GM19025 (cell line): ENCODE measurements around the gene PRKD3.

Experiments used
- ATAC-seq: cut with Tn5 transposase; IDR thresholded peaks from one replicate; pipeline ENCODE4 v1.9.1; 2021; ENCODE audit warnings: mild to moderate bottlenecking, low read depth, moderate library complexity; ENCODE audit not compliant: unreplicated experiment

PRKD3 gene

DNA sequence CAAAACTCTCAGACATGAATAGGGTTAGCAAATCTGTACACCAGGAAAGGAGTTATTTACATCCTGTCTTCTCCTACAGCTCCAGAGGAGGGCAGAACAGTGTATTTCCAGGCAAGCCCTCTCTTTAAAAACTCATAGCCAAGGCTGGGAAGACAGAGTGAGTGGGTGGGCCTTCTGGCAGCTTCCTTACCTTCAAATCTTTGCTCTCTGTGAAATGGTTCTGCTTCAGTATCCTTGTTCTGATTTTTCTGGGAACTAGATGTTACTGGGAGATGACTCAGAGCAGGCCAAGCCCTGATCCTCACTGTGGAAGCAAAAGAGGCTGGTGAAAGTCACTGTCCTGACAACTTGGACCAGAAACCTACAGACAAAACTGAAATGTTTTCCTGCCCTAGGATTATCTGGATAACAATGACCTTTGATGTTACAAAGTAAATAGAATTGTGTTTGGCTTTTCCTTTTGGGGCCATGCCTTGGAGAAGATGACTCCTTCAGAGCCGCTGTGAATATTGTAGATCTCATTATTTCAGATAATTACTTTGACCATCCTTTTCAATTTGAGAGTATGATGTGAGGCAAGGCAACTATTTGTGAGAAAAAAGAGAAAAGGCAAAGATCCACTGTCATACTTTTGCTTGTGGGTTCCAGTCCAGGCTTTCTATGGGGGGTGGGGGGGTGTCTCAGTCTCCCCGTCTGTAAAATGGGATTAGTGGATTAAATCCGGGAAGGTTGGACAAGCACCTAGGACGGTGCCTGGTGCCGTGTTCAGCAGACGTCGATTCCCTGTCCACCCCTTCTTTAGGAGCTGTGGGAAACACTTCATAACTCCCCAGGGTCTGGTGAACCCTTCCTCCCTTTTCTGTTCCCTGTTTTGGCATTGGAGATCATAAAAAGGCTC, 19.2 kb upstream of the PRKD3 start:
- no peak for ATAC-seq

DNA sequence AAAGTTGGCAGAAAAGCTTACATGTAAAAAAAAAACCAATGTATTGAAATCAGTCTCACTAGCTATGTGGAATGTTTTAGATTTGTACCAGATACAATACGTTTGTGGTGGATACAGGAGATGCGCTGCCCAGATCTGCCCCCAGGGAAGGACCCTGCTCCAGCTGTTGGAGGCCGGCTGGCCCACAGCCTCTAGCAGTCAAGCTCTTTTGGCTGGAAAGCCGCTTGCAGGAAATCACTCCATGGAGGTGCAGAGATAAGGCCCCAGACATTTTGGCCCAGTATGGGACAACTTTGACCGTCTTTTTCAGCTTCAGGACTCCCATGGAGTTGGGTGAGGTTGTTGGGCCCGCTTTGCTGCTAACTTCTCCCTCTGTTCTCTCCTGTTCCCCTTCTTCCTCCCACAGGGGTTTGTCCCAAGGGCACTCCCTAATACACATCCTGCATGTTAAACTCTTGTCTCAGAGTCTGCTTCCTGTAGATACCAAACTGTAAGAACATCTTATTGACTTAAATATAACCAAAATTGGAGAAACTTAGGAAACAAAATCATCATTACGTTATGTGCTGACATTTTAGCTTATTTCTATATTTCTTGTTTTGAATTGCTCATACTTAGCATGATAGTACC, 18.1 kb upstream of the PRKD3 start:
- ATAC-seq = no peak

DNA sequence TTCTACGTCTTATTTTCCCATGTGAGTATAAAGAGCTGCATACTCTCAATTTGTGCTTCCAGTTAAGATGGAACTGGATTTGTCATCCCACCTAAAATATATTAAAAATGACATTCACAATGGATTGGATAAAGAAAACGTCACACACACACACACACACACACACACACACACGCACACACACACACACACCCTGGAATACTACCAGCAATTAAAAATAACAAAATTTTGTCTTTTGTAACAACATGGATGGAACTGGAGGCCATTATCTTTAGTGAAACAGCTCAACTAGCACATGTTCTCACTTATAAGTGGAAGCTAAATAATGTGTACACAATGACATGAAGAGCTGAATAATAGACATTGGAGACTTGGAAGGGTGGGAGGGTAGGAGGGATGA, 16.0 kb upstream of the PRKD3 start:
- no peak for ATAC-seq

DNA sequence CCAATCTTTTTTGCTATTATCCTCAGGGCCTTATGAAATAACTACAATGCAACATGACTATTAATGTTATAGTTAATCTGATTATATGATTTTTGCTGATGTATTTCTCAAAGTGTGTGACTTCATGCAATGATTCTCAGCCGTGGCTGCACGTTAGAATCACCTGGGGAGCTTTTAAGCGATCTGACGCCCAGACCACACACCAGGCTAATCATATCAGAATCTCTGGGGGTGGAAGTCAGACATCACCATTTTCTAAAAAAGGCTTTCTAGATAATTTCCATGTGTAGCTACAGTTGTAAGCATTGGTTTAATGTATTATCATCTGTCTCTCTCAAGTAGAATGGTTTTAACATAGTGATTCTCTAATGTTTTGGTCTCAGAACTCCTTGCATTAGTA, 14.3 kb upstream of the PRKD3 start:
- no peak for ATAC-seq

DNA sequence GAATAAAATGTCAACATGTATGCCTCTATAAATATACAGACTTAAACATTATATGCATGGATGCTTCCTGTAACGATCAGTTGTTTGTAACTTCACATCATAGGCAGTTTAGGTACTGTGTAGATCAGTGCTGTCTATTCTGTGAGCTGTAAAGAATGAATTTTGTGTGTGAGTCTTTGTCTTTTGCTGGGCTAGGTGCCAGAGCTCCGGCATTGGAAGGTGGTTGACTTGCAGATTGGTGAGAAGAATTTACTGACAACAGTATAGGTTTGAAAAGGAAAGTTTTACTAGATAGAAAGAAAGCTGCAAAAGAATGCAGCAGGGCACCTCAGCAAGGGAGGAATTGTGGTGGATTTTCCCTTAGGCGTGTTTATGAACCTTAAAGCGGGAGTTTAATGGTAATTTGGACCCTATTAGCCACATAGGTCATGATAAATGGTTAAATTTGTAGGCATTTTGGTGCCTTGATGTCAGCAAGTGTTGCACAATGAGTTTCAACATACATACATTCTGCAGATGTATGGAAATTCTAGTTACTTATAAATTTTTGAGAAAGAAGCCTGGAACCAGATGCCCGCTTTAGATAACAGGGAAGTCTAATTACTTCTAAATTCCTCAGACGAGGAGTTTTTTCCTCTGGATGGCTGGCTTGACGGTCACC, 13.1 kb upstream of the PRKD3 start:
- ATAC-seq = no peak

DNA sequence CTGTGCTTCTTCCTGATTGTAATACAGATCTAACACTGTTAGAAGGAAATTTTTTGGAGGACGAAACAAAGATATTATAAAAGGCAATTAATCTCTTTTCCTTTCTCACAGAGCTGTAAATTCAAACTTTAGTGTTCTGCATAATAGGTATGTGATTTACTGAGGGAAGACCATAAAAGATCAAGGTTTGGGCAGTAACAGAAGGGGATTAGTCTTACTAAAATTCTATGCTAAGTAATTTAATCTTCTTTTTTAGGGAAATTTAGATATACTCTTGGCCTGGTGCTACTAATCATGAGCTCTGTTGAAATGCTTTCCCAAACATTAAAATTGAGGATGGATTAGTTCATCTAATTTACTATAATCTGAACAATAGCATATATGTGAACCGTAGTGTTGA, 11.0 kb upstream of the PRKD3 start:
- no peak for ATAC-seq

DNA sequence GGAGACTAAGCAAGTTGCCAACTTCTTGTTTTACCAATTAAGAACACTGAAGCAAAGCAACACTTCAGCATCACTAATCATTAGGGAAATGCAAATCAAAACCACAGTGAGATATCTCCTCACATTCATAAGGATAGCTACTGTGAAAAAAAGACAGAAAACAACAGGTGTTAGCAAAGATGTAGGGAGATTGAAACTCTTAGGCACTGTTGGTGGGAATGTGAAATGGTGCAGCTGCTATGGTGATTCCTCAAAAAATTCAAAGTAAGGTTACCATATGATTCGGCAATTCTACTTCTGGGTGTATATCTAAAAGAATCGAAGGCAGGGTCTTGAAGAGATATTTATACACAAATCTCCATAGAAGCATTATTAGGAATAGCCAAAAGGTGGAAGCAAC, 8.6 kb upstream of the PRKD3 start:
- ATAC-seq = no peak

DNA sequence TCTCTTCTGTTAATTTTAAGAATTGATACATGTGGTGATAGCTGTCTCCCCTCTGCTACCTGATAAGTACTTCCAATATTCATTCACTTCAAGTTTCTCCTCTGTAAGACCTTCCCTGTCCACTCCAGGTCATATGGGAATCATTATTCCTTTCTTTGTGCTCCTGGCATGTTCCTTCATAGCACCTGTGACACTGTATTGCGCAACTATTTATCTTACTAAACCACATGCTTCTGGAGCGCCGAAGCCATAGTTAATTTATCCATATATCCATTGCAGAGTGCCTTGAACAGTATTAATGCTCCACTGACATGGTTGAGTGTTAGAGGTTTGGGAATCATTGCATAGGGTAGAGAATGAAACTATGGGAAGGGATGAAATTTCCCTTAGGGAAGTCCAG, 7.9 kb upstream of the PRKD3 start:
- ATAC-seq = no peak

DNA sequence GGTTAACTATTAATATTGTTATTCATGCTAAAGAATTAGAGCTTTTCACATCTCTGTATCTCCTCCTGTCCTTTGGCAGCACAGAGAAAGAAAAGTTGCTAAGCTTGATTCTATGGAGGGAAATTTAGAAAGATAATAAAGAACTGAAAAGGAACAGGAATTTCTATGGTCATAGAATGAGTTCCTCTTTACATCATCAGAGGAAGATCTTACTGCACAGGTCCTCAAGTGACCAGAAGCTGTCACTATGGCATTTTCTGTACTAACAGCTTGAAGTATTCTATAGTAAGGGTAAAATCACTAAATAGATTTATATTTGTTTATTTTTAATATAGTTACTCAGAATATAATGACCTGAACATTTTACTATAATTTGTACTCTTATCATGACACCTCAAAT, 6.0 kb upstream of the PRKD3 start:
- no peak for ATAC-seq

DNA sequence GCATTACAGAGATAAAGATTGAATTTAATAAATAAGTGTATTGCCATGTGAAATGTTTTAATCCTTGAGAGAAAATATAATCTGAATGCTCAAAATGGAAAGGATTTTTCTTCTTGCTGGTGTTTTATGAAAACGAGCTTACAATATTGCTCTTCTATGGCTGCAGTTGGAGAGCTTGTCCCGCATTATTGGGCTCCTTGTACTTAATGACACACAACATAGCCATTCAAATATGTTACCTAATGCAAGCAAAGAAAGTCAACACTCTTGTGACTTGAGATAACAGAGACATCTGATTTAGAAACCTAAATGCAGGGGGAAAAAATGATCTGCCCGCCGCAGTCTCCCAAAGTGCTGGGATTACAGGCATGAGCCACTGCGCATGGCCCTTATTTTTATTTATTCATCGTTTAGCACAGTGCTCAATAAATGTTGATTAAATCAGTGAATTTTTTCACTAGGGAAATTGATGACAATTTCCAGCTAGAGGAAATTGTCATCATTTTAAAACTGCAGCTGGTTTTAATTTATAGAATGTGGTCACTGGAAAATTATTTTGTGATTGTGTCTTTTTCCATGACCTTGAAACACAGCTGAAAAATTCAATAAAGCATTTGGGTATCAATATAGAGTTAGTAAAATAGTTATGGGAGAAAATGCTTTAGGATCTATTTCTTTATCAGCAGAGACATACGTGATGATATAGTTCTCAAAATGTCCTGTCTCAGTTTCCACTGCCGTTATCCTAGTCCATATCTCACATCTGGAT, 2.4 kb upstream of the PRKD3 start:
- ATAC-seq = no peak

DNA sequence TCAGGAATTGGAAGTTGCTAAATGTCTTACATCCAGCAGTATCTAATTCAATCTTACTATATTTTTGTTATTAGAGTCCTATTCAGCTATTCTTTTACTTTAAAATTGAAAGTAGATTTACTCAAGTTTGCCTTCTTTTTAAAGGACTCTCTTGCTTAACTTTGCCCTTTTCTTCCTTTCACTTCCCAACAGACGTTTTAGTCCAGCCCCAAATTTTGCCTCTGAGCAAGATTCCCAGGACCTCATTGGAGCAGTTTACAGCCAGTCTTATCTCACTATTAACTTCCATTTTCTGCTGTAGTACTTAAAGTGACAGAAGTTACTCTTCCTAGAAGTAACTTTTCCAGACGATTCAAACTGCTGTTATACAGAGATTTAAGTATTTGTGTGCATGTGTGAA, 1.7 kb upstream of the PRKD3 start:
- no peak for ATAC-seq

DNA sequence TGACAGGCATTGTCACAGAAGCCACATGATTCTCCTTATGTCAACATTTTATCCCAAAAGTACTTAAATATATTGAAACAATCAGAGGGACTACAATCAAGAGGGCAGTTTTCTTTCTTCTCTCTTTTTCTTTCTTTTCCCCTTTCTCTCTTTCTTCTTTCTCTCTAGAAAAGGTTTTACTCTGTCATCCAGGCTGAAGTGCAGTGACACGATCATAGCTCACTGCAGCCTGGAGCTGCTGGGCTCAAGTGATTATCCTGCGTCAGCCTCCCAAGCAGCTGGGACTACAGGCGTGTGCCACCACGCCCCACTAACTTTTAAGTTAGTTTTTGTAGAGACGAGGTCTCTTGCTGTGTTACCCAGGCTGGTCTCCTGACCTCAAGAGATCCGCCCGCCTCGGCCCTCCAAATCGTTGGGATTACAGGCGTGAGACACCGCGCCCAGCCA, 1.0 kb upstream of the PRKD3 start:
- ATAC-seq = no peak

DNA sequence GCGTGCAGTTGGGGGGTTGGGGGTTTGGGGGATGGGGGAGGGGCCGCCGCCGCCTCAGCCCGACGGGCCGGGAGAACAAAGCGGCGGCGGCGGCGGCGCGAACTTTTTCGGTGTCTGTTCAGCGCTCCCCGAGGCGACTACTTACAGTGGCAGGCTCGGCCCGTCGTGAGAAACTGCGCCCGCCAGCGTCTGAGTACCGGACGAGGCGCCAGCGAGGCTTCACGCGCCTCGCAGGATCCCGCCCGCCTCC, 172 bp downstream of the PRKD3 start:
- no peak for ATAC-seq

DNA sequence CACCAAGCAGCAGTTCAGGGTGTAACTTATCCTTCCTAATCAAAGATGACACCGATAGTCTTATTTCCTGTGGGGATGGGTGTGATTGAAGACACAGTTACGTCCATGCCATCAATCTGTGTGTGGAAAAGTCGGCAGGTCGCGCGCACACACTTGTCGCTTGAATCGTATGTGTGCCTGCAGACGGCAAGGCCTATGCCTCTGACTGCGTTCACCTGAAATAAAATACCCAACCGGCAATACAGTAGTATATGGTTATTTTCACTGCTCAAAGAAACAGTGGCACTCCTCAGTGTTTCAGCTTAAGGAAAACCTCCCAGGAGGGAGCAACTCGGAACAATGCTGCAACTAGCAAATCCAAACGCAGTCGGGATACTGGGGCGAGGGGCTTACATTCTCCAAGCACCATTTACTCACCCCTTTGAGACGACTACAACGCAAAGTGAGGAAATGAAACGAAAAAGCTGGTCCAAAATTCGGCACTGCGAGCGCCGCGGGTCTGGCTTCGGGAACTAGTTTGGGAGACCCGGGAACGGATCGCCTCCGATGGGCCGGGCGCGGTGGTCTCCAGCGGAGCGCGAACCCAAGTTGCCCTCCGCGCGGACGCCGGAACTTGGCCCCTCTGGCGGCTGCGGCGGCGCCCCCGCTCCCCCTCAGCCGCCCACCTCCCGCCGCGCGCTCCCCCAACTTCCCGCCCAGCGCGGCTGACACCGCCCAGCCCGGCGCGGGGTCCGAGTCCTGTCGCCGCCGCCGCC, 675 bp downstream of the PRKD3 start:
- ATAC-seq = peak; percentile 23

DNA sequence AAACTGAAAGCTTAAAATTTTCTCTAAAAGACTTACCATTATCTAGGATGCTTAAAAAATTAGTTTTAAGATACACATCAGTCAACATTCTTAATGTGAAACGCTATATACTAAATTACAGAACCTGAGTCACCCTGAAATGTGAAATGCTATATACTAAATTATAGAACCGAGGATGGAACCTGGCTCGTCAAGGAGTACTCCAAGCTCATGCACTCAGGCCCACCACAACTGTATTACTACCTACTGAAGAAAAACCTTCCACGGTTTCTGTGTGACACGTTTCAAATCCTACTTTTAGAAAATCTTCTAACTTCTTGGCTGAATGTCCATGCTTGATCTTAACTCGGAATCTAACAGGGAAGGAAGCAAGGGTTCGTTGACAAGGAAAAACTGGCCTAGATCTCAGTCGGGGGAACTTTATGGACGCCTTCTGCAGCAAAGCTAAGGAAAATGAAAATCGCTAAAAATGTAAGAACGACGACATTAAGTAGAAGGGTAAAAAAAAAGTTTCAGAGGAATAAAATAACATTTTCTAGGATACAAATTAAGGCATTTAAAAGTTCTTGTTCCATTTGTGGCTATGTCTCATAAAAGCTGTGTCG, 1.4 kb downstream of the PRKD3 start:
- ATAC-seq = no peak

DNA sequence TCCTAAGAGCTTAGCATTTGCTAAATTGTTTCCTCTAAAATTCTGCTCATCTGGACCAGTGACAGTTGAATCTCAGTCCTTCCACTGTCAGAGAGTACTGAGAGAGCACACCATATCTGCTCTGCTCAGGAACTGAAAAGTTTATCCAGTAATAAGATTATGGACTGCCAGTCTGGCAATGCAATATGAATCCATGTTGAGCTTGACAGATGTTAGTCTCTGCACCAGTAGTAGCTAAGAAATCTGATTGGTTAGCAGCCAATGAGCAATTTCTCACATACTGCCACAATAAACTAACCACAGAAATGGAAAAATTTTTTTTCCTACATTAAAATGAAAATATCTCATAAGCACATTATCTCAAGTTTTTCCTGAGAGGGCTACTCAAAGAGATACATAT, 2.3 kb downstream of the PRKD3 start:
- no peak for ATAC-seq

DNA sequence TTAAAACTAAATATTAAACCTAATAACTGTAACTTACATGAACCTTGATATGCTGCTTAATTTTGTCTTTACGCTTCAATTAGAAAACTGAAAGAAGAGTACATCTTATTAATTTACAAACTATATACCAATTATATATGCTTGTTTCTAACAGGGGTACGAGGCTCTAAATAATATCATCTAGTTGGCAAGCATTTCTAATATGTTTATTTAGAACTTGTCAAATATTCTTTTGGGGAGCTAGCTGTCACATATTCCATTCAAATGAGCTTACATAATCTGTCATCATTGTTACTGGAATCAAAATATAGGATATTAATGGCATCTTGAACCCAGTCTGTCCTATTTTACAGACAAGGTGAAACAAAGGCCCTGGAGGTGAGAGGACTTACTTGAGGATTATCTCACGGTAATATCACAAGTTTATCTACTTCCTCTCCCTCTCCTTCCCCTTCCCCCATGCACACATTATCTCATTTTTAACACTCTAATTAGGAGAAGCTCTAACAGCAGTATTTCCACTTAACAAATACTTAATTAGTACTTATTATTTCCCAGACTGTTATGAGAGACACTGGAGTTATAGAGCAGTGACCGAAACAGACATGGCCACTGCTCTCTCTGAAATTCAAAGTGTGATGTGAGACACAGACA, 3.5 kb downstream of the PRKD3 start:
- ATAC-seq = no peak

DNA sequence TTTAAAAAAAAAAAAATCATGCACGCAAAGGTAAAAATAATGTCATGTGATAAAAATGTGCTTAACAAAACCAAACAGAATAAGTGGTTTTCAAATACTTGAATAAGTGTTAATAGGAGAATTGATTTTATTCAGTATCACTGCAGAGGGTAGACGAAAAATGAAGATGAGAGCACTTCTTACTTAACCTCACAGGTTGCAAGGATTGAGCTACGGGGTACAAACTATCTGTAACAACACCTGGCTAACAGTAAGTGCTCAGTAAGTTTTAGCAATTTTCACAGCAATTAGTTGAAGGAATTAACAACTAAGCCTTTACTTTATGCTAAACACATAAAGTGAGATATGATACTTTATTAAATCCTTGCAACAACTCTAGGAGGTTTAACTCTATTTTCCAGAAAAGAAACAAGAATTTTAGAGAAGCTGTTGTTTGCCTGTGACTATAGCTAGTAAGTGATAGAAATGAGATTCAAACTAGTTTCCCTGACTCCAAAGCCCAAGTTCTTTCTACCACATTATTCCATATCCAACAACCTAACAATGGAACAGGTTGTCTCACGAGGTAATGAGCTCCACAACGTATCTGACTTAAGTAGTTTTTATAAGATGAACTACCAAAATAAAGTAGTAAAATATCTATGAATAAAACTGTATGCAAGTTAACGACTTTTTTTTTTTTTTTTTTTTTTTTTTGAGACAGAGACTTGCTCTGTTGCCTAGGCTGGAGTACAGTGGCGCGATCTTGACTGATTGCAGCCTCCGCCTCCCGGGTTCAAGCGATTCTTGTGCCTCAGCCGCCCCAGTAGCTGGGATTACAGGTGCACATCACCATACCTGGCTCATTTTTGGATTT, 4.7 kb downstream of the PRKD3 start:
- ATAC-seq = no peak

DNA sequence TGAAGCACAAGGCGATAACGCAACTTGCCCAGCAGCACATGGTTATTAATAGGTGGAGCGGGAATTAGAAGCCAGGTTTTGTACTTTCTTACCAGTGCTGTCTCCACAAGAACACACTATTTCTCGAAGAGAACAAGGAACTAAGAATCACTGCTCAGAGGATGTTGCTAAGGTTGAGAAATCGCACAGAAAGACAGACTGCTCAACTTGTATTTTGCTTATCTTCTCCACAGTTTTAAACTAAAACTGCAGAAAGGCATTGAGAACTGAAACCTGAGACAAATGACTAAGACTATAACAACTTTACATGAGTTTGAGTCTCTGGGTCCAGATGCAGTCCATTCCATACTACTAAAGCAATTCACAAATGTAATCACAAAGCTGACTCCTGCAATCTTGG, 6.2 kb downstream of the PRKD3 start:
- peak; percentile 70 for ATAC-seq
